GM12873 (cell line): ENCODE data around the gene PICALM.

ENCODE experiments used
- TF ChIP-seq, protein P1 (sequence below): IDR thresholded peaks from 2 replicates; pipeline ENCODE4 v1.5.1; 2012; ENCODE audit warnings: low read depth, mild to moderate bottlenecking, moderate library complexity, low read length, control low read depth; ENCODE audit not compliant: insufficient read depth; ENCODE audit errors: missing control alignments

The PICALM gene

DNA sequence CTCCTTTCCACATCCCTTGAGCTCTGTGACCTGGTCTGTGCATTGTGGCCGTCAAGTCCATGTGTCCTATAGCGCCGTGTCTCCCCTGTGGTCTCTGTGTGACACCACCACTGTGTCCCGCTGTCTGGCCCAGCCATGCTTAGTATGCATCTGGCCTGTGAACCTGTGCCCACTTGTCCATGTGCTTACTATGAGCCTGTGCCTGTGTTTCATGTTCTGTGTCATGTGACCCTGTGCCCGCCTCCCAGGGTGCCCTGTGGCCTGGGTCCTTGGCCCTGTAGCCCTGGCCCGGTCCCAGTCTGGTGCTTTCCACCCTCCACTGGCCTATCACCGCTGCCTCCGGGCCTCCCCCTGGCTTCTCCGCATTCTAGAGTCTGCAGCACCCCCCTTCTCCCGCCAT lies 133.1 kb downstream of the PICALM start:
- TF ChIP-seq, protein P1, sequence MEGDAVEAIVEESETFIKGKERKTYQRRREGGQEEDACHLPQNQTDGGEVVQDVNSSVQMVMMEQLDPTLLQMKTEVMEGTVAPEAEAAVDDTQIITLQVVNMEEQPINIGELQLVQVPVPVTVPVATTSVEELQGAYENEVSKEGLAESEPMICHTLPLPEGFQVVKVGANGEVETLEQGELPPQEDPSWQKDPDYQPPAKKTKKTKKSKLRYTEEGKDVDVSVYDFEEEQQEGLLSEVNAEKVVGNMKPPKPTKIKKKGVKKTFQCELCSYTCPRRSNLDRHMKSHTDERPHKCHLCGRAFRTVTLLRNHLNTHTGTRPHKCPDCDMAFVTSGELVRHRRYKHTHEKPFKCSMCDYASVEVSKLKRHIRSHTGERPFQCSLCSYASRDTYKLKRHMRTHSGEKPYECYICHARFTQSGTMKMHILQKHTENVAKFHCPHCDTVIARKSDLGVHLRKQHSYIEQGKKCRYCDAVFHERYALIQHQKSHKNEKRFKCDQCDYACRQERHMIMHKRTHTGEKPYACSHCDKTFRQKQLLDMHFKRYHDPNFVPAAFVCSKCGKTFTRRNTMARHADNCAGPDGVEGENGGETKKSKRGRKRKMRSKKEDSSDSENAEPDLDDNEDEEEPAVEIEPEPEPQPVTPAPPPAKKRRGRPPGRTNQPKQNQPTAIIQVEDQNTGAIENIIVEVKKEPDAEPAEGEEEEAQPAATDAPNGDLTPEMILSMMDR: no peak

DNA sequence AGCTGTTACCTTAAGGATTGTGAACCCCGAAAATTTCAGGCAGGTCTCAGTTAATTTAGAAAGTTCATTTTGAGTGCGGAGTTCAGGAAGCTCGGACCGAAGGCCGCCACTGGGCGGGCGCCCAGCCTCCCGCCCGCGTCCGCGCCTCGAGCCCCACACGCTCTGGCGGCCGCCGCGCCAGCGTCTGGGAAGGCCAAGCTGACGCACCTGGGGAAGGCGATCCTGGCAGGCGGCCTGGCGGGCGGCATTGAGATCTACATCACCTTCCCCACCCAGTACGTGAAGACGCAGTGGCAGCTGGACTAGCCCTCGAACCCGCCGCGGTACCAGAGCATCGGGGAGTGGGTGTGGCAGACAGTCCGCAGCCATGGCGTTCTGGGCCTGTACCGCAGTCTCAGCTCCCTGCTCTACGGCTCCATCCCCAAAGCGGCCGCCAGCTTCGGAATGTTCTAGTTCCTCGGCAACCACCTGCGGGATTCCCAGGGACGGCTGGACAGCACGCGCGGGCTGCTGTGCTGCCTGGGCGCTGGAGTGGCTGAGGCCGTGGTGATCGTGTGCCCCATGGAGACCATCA lies 134.2 kb downstream of the PICALM start:
- TF ChIP-seq, protein P1: no peak

DNA sequence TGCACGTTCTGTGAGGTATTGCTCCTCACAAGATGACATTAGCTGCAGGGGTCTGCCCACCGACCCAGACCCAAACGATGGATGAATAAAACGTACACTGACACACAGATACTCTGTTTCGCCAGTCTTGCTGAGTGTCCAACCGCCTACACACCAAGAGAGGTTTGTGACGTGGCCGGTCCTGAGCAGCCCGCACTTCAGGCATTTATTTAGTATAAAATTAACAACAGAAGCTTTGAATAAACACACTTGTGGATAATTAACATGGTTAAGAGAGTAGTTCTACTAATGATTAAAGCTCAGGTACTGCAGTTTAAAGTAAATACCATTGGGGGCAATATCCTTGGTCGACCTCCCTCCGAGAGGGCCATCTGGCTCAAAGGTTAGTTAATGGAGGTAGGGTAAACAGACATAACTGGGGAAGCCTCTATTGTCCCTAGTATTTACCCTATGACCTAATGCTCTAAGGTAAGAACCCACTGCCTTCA lies 138.0 kb downstream of the PICALM start:
- TF ChIP-seq, protein P1: no peak

DNA sequence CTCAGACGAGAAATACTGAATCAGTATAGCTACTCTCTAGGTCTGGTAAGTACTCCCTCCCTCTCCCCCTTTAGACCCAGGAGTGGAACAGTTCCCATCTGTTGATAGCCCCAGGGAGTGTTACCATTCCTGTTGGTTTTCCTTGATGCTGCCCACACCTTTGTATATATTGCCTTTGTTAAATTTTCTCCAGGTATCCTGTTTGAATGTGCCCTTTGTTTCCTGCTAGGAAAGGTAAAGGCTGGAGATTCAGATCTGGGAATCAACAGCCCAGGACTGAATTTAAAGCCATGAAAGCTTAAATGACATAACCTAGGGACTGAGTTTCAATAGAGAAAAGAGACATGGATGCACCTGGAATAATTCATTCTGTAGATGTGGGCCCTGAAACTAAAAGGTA lies 145.4 kb downstream of the PICALM start:
- TF ChIP-seq, protein P1: no peak

DNA sequence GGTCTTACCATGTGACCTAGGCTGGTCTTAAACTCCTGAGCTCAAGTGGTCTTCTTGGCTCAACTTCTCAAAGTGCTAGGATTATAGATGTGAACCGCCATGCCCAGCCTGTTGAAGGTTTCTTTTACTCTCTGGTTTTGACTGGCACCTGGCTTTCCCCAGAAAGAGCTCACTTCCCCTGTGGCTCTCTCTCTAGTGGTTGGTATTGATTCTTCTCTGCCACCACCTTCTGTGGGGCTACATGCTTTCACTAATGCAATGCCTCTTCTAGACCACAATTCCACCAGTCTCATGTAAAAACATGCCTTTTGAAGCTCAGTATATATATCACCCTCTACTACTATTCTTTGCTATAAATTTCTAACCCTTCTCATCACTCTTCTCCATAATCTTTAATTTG lies 146.5 kb downstream of the PICALM start:
- TF ChIP-seq, protein P1: no peak

DNA sequence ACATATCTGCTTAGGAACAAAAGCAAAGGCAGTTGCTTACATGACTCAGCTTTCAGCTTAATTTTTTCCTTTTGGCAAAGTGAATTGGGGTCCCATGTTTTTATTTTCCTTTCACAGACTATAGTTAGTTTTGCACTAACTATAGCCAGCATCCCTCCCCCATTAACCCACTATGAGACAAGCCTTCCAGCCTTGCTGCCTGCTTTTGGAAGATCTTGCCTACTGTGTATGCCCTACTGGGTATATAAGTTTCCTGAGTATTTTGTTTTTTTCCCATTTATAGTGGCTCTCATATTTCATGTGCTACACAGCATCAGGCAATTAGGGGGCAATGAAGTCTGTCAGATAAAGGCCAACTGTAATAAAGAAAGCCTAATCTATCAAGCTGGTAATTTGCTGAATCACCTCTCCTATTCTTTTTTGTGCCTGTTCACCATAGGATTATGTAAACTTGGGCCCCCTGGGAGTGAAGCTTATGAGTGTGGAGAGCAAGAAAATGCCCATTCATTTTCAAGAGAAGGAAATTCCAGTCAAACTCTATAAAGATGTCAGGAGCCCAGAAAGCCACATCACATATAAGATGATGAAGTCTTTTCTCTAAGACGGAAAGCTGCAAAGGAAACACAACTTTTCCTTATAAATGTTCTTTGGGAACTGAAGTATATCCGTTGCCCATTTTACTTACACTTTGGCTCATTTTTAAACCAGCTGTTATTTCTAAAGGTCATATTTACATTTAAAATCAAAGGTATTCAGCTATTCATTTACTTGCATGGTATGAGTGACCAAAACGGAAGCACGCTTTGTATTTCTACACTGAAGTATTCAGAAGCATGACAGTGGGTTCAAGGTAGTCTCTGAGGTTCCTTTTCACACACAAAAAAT lies 149.7 kb downstream of the PICALM start:
- TF ChIP-seq, protein P1: no peak

DNA sequence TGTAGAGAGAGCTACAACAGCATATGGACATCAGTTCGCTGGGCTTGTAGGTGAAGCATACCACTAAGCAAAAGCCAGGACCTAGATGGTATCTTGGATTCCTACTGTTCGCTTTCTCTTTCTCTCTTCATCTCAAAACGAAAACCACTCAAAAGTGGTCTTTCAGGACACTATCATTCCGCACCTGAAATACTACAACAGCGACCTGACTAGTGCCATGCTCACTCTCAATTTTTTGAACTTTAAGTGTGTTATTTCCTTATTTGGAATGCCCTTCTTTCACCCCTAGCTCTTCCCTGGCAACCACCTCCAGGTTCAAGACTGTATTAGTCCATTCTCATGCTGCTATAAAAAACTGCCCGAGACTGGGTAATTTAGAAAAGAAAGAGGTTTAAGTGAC lies 154.5 kb downstream of the PICALM start:
- TF ChIP-seq, protein P1: no peak
